GM21737 (cell line): Measurements from ENCODE around the gene FRMD4A.
"Not testable (repeated sequence)": the region's sequence is repeated elsewhere in the genome, so short reads cannot be mapped to it uniquely, and the experiment has no call there.

Experiments used
- ATAC-seq: cut with Tn5 transposase; IDR thresholded peaks from one replicate; pipeline ENCODE4 v1.9.1; 2021; ENCODE audit warnings: mild to moderate bottlenecking, moderate library complexity; ENCODE audit not compliant: unreplicated experiment

The FRMD4A gene

DNA sequence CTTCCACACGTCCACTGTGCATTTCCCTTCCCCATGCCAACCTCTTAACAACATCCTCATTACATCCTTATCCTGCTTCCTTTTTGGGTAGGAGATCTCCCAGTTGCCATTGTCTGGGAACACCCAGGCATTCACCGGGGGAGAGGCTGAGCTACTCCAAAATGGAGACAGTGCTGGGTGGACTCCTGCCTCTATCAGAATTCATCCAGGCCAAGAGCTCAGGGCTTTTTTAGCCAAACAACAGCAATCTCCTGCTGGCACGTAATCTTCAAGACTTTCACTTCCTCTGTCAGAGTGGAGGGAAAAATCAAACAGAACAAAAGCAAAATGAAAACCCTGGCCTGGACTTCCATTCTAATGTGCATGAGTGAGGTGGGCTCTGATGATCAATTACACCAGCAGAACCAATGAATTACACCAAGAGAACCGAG is 499.0 kb downstream of the FRMD4A start:
- peak; percentile 60 for ATAC-seq

DNA sequence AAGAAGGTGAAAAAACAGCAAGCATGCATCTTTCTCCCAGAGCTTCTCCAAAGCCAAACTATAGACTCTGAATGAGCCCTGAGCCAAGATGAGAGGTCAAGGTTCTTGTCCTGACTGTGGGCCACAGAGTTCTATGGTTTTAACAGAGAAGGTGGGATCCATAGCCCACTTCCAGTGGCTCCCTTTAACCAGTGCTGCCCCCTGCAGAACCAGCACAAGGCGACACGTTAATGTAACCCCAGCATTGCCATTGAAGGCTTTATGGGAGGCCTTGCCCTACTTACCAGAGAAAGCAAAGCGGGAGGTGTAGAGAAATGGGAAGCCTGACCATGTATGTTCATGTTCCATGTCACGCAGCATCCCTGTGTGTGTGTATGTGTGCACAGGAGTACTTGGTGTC is 500.3 kb downstream of the FRMD4A start:
- ATAC-seq, result no peak

DNA sequence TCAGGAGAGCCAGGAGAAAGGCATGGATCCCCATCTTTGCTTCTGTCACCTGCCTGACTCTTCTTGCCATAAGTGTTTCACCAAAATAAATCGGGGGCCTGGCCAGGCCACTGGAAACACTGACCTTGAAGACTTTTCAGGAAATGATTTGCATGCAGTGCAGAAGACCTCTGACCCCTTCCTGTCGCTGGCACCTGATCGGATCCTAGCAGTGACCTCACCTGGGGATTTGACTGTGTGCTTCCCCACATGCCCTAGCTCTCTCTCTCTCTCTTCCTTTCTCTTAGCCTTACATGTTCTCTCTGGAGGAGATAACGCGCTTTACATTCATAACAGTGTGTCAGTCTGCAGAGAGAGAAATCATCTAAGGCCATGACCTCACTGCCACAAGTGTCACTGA is 500.9 kb downstream of the FRMD4A start:
- no peak for ATAC-seq

DNA sequence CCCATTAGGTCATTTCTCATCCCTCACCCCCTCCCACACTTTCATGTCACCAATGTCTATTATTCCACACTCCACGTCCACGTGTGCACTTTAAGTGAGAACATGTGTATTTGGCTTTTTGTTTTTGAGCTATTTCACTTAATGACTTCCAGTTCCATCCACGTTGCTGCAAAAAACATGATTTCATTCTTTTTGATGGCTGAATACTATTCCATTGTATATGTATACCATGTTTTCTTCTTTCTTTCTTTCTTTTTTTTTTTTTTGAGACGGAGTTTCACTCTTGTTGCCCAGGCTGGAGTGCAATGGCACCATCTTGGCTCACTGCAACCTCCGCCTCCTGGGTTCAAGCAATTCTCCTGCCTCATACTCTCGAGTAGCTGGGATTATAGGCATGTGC is 502.4 kb downstream of the FRMD4A start:
- not testable (repeated sequence) for ATAC-seq

DNA sequence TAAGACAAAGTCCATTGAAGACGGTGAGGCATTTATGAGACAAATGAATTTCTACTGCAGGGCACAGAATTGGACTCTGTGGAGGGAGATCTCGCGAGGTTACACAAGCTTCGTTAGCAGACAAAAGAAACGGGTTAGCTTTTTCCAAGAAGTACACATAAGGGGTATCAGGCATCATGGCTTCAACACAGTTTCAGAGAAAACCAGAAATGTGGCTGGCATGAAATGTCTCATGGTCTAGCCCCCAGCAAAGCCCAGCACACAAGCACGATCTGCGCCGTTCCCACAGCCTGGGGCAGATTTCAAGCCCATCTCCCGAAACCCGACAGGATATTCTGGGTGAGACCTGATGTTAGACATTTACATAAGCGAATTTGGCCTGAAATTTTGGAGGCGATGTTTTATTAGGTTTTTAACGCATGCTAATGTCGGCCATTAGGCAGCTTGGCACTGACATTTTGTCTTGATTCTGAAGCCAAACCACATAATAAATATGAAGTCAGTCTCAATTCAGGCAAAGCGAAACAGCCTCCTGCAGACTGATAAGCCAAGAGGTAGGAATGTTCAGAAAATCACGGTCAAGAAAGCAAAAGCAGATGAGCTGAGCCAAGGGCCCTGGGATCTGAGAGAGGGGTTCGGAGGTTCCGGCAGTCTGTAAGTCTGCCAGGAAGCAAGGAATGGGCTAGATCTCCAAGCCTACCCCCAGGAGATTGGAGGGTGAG is 503.5 kb downstream of the FRMD4A start:
- ATAC-seq, result no peak

DNA sequence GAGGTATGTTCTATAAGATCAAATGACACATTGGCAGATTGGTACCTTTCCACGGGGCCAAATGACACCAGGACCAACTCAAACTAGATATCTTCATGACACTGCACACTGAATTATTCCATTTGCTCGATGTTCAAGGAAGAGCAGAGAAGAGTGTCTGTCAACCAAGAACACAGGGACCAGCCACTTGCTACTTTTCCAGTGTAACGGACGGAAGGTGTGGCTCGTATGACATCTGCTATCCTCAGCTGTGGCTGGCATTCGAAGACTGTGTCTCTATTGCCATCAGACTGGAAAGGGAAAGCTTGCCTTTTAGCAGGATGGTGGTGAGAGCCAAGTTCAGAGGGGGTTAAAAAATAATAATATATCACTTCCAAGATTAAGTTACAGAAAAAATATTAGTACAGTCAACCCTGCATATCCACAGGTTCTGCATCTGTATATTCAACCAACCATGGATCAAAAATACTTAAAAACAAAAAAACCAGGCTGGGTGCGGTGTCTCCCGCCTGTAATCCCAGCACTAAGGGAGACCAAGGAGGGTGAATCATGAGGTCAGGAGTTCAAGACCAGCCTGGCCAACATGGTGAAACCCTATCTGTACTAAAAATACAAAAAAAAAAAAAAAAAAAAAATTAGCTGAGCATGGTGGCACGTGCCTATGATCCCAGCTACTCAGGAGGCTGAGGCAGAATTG is 506.9 kb downstream of the FRMD4A start:
- no peak for ATAC-seq

DNA sequence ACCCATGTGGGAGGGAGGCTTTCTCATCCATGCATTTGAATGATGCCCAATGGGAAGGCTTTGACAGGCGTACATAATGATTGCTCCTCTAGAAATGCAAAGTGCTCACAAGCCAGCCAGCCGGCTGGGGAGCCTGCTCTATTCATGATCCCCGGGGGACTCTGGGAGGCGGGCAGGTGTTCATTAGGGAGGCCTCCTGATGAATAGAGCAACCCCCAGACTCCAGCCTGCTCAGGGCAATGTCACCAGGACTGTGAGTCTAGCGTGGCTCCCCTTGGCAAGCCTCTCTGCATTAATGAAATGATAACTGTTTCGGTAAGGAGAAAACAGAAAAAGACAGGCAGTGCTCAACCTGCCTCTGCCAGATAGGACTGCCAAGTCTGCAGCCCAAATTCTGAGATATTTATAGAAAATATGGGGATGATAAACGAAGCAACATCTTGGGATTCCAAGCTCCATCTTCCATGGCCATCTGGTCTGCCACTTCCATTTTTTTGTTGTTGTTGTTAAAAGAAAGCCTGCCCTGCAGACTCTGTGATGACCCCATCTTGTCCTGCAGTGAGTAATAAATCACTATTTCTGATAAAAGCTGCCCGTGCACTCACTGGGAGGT is 507.5 kb downstream of the FRMD4A start:
- no peak for ATAC-seq

DNA sequence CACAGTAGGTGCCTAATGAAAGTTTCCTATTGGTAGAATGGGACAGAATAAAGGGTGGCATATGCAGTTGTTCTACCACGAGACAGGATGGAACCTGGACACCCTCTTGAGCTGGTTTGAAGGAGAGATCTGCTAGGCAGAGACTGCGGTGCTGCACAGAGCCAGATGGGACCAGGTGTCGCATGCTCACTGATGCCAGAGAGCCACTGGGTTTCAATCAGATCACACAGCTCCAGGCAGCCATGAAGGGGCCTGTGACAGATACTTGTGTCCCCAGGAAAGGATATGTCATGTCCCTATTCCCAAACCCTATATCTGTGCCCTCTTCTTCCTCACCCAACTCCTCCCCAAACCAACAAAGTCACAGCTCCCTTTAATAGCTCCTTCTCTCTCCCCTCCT is 508.2 kb downstream of the FRMD4A start:
- ATAC-seq, result no peak

DNA sequence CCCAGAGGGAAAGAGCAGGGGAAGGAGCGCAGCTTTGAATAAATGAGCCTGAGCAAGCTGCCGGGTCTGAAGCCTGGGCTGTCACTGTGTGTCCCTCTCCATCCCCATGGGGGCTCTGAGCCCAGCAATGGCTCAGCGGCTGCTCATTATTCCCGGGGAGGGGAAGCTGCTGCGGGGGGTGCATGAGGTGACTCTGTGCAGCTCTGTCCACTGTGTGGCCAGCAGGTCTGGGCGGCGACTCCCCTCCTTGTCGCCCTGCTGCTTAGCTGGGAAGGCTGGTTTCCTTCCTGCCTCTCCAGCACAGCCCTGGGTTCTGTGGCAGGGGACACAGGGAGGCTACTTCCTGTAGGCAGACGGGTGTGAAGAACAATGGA is 509.8 kb downstream of the FRMD4A start:
- no peak for ATAC-seq

DNA sequence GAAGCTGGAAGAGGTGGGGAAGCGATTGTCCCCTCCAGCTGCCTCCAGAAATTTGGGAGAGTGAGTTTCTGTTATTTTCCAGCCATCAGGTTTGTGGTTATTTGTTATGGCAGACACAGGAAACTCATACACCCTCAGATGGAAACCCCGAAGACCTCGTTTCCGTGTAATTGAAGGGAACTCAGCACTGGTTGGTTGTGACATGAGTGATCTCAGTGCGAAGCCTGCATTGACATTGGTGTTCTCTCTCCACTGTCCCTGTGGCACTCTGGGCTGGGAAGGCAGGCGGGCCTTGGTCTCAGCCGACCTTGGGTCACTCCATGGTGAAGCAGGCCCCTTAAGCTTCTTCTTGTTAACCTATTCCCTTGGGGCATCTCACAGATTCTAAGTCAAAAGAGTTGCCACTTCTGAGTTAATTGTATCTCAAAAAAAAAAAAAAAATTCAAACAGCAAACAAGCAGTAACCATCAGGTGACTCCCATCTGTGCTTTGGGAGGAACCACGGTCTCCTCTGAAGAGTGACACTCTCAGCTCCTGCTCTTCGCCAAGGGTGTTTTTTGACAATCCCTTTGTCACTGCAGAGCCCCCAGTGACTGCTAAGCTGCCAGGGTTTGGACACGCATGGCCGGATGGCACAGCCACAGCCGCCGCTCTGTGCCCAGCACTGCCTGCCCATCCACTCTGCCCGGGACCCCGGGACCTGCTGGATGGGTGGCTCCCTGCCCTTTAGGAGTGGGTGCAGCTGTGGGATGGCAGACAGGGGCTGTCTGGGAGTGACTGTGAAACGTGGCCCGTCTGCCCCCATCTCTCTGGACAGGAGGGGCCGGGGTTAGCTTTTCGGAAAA is 510.4 kb downstream of the FRMD4A start:
- no peak for ATAC-seq

DNA sequence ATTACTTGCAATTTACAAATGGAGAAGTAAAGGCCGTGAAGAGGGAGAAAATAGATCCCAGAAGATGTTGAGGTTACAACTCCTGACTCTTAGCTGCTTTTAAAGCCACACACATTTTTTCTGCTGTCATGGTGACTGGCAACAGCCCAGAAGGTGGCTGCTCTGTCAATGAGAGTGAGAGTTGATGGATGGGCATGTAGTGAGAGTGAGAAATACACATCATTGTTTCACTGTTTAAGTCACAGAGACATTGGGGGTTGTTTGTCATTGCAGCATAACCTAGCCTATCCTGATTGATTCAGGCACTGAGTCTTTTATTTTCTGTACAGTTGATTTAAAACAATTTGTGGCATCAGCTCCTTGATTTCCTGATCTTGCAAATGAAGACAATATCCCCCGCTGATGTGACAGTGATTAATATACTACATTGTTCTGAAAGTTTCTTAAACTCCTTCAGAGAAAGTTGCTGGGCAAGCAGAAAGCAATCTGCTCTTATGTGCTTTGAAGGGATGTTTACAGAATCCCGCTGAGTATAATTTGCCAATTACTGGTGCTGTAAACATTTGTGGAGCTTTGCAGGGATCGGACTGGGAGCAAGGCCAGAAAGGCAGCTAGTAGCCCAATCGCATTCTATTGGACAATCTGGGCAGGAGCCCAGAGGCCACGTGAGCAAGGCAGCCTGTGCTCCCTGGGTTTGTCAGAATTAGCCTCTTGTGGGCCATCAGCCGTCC is 514.4 kb downstream of the FRMD4A start:
- ATAC-seq, result no peak

DNA sequence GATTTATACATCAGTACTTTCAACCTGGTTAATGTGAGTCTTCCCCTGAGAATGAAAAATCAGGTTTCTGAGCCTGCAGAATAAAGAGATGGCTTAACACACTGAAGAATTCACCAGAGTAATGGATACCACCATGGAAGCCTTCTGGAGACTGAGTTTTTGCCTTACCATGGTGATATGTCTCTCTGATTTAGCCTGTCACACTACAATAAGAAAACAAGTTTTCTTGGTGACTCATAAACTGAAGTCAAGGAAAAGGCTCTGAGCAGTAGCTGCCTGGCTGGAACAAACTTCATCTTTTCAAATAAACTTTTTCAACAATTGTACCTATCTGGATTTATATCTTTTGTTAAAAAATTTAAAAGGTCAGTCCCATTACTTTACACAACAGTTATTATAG is 515.0 kb downstream of the FRMD4A start:
- ATAC-seq, result no peak

DNA sequence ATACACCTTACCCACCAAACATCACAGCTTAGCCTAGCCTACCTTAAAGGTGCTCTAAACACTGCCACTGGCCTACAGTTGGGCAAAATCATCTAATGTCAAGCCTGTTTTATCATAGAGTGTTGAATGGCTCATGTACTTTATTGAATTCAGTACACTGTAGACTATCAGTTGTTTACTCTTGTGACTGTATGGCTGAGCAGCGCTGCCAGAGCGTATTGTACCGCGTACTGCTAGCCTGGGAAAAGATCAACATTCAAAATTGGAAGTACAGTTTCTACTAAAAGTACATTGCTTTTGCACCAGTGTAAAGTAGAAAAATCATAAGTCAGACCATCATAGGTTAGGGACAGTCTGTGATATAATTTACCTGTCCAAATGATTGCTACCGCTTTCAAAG is 517.2 kb downstream of the FRMD4A start:
- ATAC-seq, result no peak

DNA sequence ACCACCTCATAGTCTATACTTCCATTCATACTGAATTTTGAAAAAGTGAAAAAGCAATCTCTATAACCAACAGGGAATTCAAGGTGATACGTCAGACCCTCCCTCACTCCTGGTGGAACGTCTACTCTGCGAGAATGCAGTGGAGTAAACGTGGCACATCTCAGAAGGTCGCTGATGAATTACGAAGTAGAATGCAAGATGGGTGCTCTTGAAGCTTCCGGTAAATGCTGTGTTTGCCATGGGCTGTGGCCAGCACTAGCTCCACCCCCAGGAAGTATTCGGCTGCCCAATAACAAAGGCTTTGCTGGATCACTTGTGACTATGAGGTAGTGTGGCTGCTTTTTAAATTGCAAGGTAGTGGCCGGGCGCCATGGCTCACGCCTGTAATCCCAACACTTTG is 517.9 kb downstream of the FRMD4A start:
- no peak for ATAC-seq

DNA sequence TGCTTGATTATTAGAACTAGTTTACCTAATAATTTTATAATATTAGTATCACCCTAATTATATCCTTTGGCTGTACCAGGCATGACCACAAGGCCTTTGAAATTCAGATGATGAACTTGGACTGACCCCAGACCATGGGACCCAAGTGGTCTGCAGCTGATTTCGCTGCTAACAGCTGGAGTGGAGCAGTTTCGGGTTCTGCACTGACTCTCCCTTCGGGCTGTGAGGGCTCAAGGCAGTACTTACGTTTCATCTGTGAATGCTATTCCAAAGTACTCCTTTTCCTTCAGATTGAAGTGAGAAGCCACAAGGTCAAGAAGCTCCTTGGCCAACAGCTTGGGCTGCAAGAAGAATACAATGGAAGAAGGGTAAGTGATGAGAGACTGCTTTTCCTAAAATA is 520.2 kb downstream of the FRMD4A start:
- no peak for ATAC-seq

DNA sequence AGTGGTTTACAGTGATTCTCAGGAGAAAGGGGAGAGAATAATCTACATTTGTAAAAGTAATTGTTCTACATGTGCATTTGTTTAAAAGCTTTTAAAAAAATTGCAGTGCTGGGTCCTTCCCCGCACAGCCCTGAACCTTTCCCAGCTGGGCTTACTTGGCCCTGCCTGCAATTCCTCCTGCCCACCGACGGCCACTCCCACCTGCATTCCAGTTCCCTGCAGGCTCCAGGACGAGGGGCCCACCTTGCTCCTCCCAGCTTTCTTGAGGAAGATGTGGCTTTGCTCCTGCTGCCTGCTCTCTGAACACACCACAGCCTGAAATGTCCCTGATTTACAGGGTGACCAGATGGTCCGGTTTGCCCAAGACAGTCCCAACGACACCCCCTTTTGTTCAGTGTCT is 521.3 kb downstream of the FRMD4A start:
- no peak for ATAC-seq

DNA sequence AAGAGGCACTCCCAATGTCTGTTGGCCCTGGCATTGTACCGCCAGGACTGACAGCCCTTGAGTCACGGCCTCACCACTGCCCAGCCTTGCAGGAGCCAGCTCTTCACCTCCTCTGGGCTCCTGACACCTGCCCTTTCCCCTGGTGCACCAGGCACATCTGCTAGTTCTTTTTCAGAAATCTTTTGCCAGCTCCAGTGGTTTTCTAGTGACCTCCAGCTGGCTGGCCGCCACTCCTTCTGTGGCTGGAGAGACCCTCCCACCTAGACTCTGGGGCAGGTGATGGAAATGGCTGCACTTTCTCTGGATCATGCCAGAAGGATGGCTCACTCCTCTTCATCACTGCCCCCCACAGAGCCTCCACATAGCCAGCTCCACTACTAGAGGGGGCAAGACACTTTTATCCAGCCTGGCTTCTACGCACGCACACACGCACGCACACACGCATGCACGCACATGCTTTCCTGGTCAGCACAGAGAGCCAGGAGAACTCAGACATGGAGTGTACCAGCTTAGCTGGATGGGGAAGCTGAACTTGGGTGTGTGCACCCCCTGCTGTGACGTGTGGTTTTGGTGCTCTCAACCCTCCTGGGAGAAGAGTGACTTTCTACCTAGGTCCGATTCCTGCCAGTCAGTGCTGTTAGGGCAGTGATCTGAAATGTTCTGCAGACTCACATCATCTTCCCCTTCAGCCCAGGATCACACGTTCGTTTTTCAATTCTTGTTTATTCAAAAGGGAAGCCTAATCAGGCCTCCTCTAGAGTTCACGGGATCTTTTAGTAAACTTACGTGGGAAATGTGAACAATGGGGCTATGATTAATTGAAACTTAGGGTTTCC is 522.0 kb downstream of the FRMD4A start:
- ATAC-seq, result no peak

DNA sequence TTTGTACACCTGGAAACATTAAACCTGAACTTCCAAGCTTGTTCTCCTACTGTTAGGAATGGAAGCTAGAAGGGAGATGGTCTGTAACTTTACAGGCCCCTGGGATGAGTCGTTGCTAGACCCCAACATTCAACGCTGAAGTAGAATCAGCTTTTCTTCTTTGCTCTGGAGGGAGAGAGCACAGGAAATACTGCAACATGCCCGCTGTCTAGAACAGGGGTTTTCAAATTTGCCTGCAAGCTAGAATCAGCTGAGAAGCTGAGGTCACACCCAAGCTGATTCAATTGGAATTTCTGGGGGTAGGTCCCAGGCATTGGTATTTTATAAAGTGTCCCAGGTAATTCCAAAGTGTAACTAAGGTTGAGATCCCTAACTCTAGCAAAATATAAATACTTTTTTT is 524.3 kb downstream of the FRMD4A start:
- no peak for ATAC-seq

DNA sequence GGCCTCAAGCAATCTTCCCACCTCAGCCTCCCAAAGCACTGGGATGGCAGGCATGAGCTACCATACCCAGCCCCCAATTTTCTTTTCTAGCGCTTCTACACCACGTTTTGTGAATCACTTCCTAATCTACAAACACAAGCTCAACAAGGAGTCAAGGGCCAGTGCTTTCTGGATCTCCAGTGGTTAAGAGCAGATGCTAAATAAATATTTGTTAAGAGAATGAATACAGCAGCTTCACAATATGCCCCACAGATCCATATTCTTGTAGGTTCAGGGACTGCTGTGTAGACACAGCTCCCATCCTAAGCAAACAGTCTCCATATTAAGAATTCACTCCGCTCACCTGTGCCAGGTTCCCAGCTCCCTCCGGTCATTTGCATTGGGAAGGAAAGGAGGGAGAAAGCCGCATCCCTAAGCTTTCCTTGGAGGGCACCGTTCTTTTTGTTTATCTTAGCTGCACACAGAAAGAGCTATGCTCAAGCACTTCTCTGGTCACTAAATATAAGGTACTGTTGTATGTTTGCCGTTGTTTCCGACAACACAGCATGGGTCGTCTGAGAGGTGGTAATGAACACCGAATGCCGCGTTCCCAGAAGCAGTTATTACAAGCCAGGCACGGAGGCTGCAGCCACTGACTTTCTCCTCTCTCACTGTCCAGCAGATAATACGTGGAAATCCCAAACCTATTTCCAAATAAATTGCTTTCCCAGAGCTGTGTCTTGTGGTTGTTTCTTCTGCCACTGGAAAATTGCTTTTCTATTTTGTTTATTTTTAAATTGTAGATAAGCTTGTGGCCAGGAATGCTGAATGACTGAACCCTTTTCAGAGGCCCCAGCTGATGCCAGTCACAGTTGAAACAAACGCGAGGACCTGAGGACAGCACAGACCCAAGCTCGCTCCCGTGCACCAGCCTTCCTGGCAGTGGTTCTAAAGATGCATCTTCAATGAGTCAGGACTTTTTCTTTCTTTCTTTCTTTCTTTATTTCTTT is 526.9 kb downstream of the FRMD4A start:
- ATAC-seq, result no peak
